Measurements from ENCODE around the gene MACROD1.

DNA sequence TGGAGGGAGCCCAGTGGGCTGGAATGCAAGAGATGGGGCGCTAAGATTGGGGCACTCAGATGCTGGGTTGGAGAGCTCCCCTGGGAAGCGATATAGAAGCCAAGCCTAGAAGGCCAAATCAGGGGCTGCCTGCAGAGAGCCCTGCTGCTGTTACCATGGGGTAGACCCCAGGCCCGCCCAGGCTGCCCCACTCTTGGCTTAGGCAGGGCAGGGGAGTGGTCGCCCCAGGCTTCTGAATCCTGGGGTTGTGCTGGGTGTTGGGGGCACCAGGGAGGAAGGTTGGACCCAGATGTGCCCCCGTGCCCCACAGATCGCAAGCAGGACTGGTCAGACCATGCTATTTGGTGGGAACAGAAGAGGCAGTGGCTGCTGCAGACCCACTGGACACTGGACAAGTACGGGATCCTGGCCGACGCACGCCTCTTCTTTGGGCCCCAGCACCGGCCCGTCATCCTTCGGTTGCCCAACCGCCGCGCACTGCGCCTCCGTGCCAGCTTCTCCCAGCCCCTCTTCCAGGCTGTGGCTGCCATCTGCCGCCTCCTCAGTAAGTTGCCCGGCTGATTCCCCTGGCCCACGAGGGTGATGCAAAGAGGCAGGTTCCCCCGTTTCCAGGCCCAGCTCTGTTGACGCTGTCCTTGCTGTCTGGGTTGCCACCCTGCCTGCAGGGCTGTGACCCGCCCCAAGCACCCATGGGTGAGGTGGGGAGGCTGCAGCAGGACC is 44.5 kb upstream of the MACROD1 start:
- TF ChIP-seq, protein P1, sequence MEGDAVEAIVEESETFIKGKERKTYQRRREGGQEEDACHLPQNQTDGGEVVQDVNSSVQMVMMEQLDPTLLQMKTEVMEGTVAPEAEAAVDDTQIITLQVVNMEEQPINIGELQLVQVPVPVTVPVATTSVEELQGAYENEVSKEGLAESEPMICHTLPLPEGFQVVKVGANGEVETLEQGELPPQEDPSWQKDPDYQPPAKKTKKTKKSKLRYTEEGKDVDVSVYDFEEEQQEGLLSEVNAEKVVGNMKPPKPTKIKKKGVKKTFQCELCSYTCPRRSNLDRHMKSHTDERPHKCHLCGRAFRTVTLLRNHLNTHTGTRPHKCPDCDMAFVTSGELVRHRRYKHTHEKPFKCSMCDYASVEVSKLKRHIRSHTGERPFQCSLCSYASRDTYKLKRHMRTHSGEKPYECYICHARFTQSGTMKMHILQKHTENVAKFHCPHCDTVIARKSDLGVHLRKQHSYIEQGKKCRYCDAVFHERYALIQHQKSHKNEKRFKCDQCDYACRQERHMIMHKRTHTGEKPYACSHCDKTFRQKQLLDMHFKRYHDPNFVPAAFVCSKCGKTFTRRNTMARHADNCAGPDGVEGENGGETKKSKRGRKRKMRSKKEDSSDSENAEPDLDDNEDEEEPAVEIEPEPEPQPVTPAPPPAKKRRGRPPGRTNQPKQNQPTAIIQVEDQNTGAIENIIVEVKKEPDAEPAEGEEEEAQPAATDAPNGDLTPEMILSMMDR (IDR thresholded peaks at IDR 0.05), result no peak
- TF ChIP-seq POLR2A (IDR thresholded peaks at IDR 0.05) (no peak), EP300 (IDR thresholded peaks at IDR 0.05) (no peak)
